ENCODE results near the gene DOCK9.

DNA sequence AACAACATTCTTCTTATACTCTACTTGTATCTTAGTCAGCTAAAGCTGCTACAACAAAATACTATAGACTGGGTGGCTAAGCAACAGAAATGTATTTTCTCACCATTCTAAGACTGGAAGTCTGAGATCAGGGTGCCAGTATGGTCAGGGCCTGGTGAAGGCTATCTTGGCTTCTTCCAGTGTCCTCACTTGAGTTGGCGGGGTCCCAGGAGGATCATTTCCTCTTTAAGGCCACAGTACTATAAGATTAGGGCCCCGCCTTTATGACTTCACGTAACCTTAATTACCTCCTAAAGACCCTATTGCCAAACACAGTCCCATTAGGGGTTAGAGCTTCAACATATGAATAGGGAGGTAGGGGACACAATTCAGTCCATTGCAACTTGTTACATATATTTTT is 30.7 kb upstream of the DOCK9 start:
- TF ChIP-seq CTCF (optimal IDR thresholded peaks at IDR 0.05 in 1 of 3, IDR thresholded peaks at IDR 0.05 in 1 of 3, conservative IDR thresholded peaks at IDR 0.05 in 1 of 3; ENCODE audit: extremely low read depth in 1 of 3, insufficient read depth in 2 of 3, low read length in 3 of 3), result no peak
- no peak for TF ChIP-seq EZH2 (IDR thresholded peaks at IDR 0.05; ENCODE audit: low read length)

Measured in keratinocyte (primary cell).